ES-I3 (cell line): ENCODE measurements around the gene USP53.

ENCODE experiments used
- H3K36me3 ChIP-seq: 2 replicates; pipeline ENCODE4 v1.6.1; 2013; ENCODE audit warnings: mild to moderate bottlenecking, low read length, control low read depth, moderate library complexity; ENCODE audit not compliant: insufficient read depth
- H3K4me1 ChIP-seq: 2 replicates; pipeline ENCODE4 v1.6.1; 2013; ENCODE audit warnings: mild to moderate bottlenecking, control low read depth, low read length; ENCODE audit not compliant: insufficient read depth
- H3K9ac ChIP-seq: 2 replicates; pipeline ENCODE4 v1.6.1; 2013; ENCODE audit warnings: low read depth, mild to moderate bottlenecking, low read length, moderate library complexity
- H3K9me3 ChIP-seq: 2 replicates; pipeline ENCODE4 v1.6.1; 2013; ENCODE audit warnings: mild to moderate bottlenecking, low read length, moderate library complexity; ENCODE audit not compliant: control insufficient read depth, insufficient read depth

The USP53 gene

DNA sequence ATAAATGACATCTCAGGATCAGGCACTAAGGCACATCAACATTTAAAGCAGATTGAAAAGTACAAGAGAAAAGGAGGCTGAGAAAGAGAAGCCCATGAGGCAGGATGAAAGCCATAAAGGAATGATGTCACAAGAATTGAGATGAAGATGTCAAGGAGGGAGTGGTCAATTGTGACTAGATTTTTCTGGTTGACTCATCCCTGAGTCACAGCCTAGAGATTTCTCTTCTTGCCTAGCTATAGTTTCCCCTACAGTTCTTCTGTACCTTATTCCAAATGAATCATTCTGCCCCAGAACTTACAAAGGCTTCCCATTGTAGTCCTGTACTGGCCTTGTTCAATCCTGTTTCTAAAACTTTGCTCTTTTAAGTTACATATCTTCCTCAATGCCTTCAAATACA is 3.4 kb upstream of the USP53 start:
- H3K9ac ChIP-seq: no peak overlapping the region
- H3K9me3 ChIP-seq: no peaks in the 10 kb centered on the region
- no peaks in the 10 kb centered on the region for H3K36me3 ChIP-seq
- H3K4me1 ChIP-seq: peaks cover 49% of the 10 kb centered on the region

- no peak overlapping the region for H3K9ac ChIP-seq
Observed at GRCh38 chr4:119209586-119209985, 2.9 kb upstream of the USP53 start.

DNA sequence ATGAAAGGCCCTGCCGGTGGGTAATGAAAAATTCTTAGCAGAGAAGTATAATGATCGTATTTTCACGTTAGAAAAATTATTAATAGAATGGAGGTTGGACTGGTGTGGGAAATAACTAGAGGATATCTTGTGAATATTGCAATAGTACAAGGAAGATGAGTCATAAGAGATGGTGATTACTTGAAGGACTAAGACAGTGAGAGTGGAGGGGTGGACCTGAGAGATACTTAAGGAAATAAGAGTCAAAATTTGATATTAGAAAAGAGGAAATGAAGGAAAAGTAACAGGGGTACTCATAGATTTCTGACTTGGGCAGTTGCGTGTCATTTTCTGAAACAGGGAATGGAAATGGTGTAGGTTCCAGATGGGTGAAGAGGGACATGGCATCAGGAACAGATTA is 1.7 kb upstream of the USP53 start:
- H3K9ac ChIP-seq: peak overlapping the region; percentile 85
- peaks cover 41% of the 10 kb centered on the region for H3K4me1 ChIP-seq

More at GRCh38 chr4:119209586-119209985, 2.9 kb upstream of the USP53 start:
- Histone ChIP-seq H3K4me1 (peaks cover 47% of the 10 kb centered on the region), H3K9me3 (no peaks in the 10 kb centered on the region), H3K36me3 (no peaks in the 10 kb centered on the region)

DNA sequence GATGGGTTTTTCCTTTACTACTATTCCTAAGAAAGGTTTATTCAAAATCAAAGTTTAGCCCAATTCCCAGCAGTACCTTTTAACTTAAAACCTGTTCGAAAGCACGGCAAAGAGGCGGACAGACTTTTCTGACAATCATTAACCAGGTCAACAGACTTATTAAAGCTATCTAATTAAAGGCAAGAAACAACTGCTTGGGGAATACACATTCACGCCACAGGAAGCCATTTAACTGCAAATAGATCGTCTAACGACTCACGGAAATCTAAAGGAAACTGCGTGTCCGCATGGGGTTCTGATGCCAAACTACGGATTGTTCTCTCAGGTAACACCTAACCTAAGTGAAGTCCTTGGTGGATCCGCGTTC is 663 bp upstream of the USP53 start:
- no peaks in the 10 kb centered on the region for H3K9me3 ChIP-seq
- no peaks in the 10 kb centered on the region for H3K36me3 ChIP-seq
- peak overlapping the region; percentile 85 for H3K9ac ChIP-seq
- H3K4me1 ChIP-seq: peaks cover 33% of the 10 kb centered on the region

More for the DNA sequence above, 1.7 kb upstream of the USP53 start:
- Histone ChIP-seq H3K36me3 (no peaks in the 10 kb centered on the region), H3K9me3 (no peaks in the 10 kb centered on the region)

DNA sequence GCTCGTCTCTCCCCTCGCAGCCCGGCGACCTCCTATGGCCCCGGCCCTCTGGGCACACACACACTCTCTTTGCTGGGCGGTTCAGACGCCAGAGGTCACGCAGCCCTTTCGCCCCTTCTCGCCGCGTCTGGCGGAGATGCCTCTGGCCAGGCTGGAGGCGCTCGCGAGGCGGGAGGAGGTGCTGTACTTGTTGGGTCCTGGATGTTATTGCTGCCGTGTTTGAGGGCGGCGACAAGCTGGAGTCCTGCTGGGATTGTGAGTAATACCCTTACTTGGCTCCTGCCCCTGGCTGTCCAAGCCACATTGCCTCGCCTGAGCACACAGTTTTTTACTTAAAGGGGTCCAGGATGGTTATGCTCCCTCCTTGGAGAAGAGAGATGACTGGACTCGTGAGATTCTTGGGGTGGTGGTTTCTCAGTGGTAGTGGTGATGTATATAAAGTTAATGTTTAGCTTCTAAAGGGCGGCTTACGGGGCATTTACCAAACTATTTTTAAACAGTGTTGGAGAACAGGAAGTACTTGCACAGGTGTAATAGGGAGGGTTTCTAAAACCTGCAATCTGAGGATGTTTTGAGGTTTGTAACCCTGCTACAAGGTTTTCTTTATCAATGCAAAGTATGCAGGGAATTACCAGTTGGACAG is 572 bp downstream of the USP53 start:
- H3K9ac ChIP-seq: peak overlapping the region; percentile 85
- peaks cover 28% of the 10 kb centered on the region for H3K4me1 ChIP-seq
- H3K36me3 ChIP-seq: no peaks in the 10 kb centered on the region
- H3K9me3 ChIP-seq: no peaks in the 10 kb centered on the region

DNA sequence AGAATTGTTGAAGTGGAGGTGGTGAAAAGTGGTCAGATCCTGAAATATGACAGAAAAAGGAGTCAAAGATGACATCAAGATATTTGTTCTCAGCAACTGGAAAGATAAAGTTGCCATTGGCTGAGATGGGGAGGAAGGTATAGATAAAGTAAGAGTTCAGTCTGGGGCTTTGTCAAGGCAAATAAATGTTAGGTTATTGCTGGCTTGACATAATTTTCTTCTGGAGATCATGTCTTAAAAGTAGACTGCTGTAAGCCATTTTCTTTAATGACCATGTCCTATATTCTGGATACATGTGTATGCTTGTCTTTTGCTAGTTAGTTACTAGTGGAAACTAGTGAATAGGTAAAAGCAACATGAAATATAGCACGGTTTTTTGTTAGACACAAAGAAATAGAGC is 5.6 kb downstream of the USP53 start:
- no peaks in the 10 kb centered on the region for H3K4me1 ChIP-seq
- no peaks in the 10 kb centered on the region for H3K9me3 ChIP-seq
- H3K36me3 ChIP-seq: no peaks in the 10 kb centered on the region
- no peak overlapping the region for H3K9ac ChIP-seq

DNA sequence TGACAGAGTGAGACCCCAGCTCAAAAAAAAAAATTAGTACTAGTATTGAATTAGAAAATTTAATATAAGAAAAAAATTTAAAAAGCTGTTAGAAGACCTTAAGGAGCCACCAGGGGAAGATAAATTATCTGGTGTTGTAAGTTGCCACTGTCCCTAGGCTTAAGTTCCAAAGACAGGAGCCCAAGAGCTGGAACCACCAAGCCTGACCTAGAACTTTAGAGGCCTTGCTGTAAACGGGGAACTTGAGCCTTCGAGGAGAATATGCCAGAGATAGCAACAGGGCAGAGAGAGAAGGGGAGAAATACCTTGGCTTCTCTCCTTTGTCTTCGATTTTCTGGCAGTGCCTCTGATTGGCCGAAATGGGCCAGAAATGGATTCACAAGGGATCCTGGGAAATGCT is 8.9 kb downstream of the USP53 start:
- H3K9ac ChIP-seq: no peak overlapping the region
- H3K36me3 ChIP-seq: no peaks in the 10 kb centered on the region

GRCh38 chr4:119227690-119228089 is 15.2 kb downstream of the USP53 start:
- Histone ChIP-seq H3K9ac (no peak overlapping the region), H3K36me3 (no peaks in the 10 kb centered on the region)

More for the DNA sequence above, 8.9 kb downstream of the USP53 start:
- H3K9me3 ChIP-seq: no peaks in the 10 kb centered on the region
- no peaks in the 10 kb centered on the region for H3K4me1 ChIP-seq

DNA sequence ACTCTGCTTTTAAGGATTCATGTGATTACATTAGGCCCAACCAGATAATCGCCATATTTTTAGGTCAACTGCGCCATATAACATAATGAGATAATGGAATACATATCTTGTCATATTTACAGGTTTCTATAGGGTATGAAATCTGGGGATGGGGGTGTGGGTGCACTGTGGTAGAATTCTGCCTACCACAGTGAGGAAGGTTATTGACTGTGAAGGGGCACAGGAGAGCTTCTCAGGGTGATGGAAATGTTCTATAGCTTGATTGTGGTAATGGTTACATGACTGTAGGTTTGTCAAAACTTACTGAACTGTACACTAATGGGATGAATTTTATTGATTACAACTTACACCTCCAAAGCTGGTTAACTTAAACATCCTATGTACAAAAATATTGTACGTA is 15.9 kb downstream of the USP53 start:
- no peak overlapping the region for H3K9ac ChIP-seq
- no peaks in the 10 kb centered on the region for H3K9me3 ChIP-seq
- H3K36me3 ChIP-seq: no peaks in the 10 kb centered on the region
- H3K4me1 ChIP-seq: no peaks in the 10 kb centered on the region

More at GRCh38 chr4:119227690-119228089, 15.2 kb downstream of the USP53 start:
- Histone ChIP-seq H3K4me1 (no peaks in the 10 kb centered on the region), H3K9me3 (no peaks in the 10 kb centered on the region)

DNA sequence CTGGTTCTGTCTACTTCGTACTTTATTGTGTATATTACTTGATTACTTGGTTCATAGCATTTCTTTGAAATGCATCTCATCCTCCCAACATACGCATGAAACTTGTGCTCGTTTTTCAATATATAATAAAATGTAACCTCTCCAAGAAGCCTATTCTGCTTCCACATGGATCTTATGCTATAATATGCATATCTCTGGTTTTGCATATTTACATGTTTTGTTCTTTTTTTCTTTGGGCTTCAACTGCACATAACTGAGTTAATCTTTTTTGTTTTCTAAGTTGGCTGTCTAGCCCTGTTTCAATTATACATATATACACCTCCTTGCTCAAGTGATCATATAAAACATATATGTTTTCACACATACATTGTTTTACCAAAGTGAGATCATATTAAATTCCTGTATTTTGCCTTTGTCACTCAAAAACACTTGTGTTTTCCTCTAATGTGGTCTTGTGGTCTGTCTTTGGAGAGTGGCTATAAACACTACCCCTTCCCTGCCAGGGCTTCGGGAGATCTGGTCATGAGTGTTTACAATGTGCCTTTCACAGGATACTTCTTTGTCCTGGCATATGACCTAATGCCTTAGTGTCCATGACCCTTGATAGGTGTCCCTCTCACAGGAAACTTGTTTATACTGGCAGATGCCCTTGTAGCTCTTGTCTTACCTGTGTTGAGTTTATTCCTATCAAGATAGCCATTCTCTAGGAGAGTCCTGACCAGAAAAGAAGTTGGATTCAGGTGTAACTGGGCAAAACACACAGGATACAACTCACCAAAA is 17.6 kb downstream of the USP53 start:
- Histone ChIP-seq H3K36me3 (no peaks in the 10 kb centered on the region), H3K4me1 (no peaks in the 10 kb centered on the region)

DNA sequence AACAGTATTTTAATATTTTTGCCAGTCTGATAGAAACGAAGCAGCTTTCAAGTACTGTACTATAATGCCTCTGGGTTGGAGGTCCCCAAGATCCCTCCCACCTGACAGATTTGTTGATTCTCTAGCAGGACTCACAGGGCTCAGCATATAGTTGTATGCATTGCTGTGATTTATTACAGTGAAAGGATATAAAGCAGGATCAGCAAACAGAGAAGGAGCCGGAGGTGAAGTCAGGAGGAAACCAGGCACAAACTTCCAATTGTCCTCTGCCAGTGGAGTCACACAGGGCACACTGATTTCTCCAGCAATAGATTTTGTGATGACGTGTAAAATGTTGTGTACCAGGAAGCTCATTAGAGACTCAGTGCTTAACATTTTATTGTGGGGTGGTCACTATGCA is 19.0 kb downstream of the USP53 start:
- H3K9me3 ChIP-seq: no peaks in the 10 kb centered on the region
- no peak overlapping the region for H3K9ac ChIP-seq
- H3K36me3 ChIP-seq: 0 out of 2 replicates have a peak, but pooled peaks cover 3% of the 10 kb centered on the region
- no peaks in the 10 kb centered on the region for H3K4me1 ChIP-seq

More for the DNA sequence above, 17.6 kb downstream of the USP53 start:
- H3K9ac ChIP-seq: no peak overlapping the region
- no peaks in the 10 kb centered on the region for H3K9me3 ChIP-seq

GRCh38 chr4:119232286-119232685 is 19.8 kb downstream of the USP53 start:
- Histone ChIP-seq H3K9me3 (no peaks in the 10 kb centered on the region), H3K4me1 (no peaks in the 10 kb centered on the region), H3K36me3 (0 out of 2 replicates have a peak, but pooled peaks cover 4% of the 10 kb centered on the region), H3K9ac (no peak overlapping the region)

GRCh38 chr4:119233191-119233590 is 20.7 kb downstream of the USP53 start:
- H3K36me3 ChIP-seq: 0 out of 2 replicates have a peak, but pooled peaks cover 4% of the 10 kb centered on the region
- H3K4me1 ChIP-seq: 0 out of 2 replicates have a peak, but pooled peaks cover 6% of the 10 kb centered on the region
- no peaks in the 10 kb centered on the region for H3K9me3 ChIP-seq
- no peak overlapping the region for H3K9ac ChIP-seq

DNA sequence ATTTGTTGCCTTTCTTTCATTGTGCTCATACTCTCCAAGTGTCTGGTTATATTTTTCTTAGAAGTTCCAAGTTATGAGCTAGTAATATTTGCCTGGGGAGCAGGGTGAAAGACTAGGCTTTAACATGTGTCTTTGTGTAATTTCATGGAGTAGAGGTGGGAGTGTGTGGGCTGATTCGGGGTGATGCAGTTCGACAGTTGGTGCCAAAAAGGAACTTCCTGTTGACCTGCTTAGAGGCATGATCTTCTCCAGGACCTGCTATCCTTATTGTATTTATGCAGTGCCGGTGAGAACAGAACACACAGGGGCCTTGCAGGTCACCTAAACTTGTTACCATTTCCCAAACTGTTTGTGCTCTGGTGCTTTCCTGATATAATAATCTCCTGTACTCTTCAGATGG is 21.2 kb downstream of the USP53 start:
- Histone ChIP-seq H3K36me3 (0 out of 2 replicates have a peak, but pooled peaks cover 4% of the 10 kb centered on the region), H3K4me1 (0 out of 2 replicates have a peak, but pooled peaks cover 6% of the 10 kb centered on the region), H3K9ac (no peak overlapping the region), H3K9me3 (no peaks in the 10 kb centered on the region)

GRCh38 chr4:119237201-119237600 is 24.7 kb downstream of the USP53 start:
- no peak overlapping the region for H3K9ac ChIP-seq
- 0 out of 2 replicates have a peak, but pooled peaks cover 4% of the 10 kb centered on the region for H3K36me3 ChIP-seq
- H3K4me1 ChIP-seq: peaks cover 9% of the 10 kb centered on the region
- H3K9me3 ChIP-seq: no peaks in the 10 kb centered on the region
